NCI-H345 (cell line): ENCODE measurements around the gene NLRP10.

ENCODE experiments used
- DNase-seq: peaks from one replicate; lab custom pipeline; 2025; lab: John Stamatoyannopoulos, UW

Gene NLRP10

GRCh38 chr11:7974668-7975067 is 9.4 kb upstream of the NLRP10 start:
- DNase-seq = no peak

DNA sequence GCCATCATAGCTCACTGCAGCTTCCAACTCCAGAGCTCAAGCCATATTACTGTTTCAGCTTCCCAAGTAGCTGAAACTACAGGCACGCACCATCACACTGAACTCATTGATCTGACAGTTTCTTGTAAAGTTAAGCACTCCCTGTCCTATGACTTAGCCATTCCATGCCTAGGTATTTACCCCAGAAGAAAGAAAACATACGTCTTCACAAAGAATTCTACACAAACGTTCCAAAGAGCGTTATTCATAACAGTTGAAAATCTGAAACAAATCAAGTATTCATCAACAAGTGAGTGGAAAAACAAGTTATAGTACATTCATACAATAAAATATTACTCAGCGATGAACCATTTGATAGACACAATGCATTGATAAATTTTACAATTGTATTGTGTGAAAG is 7.8 kb upstream of the NLRP10 start:
- no peak for DNase-seq

GRCh38 chr11:7971846-7972245 is 6.6 kb upstream of the NLRP10 start:
- DNase-seq = no peak

DNA sequence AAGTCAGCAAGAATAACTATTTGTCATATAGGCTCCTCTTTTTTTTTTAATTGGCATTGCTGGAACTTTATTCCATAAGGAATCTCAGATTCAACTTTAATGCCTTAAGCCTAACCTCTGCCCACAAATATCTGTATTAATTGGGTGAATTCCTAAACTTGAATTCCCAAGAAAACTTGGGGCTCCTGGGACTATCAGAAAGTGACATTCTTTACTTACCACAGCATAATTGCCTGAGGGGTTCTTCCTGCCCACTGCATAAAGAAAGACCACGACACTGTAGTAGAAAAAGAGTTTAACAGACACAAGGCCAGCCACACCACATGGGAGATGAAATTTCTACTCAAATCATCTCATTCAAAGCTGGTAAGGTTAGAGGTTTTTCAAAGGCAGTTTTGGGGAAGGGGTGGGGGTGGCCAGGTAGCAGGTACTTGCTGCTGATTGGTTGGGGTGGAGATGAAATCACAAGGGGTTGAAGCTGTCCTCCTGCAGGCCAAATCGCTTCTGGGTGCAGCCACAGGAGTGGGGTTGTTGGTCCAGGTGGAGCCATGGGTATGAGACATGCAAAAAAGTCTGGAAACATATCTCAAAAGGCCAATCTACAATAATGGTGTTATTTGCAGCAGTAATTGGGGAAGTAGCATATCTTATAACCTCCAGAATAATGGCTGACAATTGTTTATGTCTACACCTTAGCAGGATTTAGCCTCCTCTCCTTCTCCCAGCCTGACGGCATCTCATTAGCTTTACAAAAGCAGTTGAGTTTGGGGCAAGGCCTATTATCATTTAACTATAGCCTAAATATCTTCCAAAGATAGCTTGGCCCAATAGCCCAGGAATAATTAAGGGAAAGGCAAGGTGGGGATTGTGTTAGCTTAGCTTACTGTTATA is 4.8 kb upstream of the NLRP10 start:
- DNase-seq = no peak

DNA sequence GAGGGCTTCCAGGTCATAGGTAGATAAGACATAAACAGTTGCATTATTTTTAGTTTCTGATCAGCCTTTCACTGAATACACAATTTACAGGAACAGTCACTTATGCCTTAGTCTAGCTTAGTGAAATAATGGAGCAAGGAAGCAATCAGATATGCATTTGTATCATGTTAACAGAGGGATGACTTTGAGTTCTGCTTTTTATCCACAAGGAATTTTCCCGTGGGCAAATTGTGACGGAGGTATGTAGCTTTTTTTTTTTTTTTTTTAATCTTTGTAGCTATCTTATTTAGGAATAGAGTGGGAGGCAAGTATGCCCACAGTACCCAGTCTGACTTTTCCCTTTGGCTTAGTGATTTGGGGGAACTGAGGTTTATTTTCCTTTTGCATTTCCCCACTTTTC is 3.4 kb upstream of the NLRP10 start:
- no peak for DNase-seq

DNA sequence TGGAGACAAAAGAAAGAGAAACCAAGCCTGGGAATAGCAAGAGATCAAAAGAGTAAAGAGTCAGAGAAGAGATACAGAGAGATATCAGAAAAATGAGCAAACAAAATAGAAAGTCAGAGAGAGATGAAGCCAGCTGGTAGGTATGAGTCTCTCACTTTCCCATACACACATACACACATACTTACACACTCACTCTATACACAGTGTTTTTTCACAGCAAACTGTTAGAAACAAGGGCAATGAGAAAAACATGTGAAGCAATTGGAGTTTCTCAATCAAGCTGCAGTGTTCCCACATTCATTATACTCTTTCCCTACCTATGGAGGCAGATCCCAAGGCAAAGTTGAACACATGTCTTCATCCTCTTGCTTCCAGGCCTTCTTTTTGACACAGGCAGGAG is 2.6 kb upstream of the NLRP10 start:
- no peak for DNase-seq

- DNase-seq = no peak
Observed at GRCh38 chr11:7967097-7967496, 1.9 kb upstream of the NLRP10 start.

- DNase-seq = no peak
Observed at GRCh38 chr11:7964873-7965272, 374 bp downstream of the NLRP10 start.

- no peak for DNase-seq
Observed at GRCh38 chr11:7964261-7964660, 986 bp downstream of the NLRP10 start.

DNA sequence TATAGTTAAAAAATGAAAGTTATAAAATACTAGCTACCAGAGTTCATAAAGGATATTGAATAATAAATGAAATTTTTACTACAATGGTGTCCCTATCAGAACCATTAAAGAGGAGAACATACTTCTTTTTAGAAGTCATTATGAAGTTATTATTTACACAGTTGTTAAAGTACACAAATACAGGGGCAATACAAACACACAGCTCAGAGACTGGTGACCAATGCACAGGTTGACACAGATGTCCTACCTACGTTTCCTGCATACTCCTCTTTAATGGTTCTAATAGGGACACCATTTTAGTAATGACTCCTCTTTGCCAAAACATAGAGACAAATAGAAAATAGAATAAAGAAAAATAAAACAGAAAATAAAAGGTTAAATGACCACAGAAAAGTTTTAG is 10.1 kb downstream of the NLRP10 start:
- no peak for DNase-seq

GRCh38 chr11:7949934-7950333 is 15.3 kb downstream of the NLRP10 start:
- no peak for DNase-seq

DNA sequence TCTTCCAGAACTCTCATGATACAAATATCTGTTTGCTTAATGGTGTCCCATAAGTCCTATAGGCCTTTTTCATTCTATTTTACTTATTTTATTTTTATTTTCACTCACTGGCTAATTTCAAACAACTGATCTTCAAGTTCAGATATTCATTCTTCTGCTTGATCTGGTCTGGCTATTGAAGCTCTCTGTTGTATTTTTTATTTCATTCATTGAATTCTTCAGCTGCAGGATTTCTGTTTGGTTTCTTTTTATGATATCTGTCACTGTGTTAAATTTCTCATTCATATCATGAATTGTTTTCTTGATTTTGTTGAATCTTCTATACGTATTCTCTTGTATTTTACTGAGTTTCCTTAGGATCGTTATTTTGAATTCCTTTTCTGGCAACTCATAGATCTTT is 21.1 kb downstream of the NLRP10 start:
- no peak for DNase-seq

DNA sequence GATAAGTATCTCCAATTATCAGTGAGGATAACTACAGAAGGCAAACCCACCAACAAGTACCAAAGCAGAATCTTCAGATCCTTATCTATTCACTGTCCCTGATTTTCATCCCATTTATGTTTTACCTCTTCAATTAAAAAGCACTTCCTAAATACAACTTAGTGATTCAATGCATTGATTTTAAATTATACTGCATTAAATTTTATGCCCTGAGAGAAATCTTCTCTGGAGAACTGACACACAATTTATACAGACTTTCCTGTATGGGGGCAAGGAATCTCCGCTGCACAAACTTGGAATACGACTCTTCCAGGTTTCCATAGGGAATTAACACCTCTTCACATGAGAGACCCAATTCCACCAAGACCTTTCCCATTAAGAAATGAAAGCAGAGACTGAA is 23.6 kb downstream of the NLRP10 start, which contains the start of gene OR10A3:
Gene OR10A3, minus strand, starts transcription at position 101 of the 400 bp plus-strand sequence. CDS start 2,188 bp downstream, outside the sequence.
- no peak for DNase-seq

DNA sequence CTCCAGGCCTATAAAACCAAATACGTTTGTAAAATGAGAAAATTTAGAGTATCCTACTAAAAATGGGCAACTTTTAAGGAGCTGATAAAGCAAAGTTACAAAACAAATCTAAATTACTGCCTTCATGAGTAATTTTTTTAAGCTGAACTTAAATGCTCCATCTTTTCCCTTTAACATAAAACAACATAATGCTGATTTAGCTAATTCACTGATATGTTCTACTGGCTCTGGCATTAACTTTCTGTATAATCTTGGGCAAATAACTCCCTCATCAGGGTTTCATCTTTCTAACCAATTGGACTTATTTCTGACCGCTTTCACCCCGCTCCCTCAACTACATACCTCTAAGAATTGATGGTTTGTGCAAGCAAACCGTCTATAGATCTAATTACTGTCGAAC is 24.1 kb downstream of the NLRP10 start:
- DNase-seq = no peak

GRCh38 chr11:7936615-7937014 is 28.6 kb downstream of the NLRP10 start:
- DNase-seq = peak; percentile 26

DNA sequence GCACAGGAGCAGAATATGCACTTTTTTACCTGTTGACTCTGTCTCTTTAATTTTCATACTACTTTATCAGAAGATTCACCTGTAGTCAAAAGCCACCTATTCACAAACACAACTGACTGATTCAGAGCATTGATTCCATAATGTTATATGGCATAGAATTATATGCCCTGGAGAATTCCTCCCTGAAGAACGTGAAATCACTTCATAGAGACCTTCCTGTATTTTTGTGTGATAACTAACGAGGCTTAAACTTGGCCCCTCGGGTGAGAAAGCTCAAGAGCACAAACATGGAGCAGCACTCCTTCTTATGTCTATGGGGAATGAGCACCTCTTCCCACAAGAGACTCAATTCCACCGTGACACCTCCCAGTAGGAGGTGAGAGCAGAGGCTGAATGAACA is 34.1 kb downstream of the NLRP10 start, which contains the start of gene OR10A6:
Gene OR10A6, minus strand, starts transcription at position 101 of the 400 bp plus-strand sequence. CDS start 2,606 bp downstream, outside the sequence.
- DNase-seq = no peak

- no peak for DNase-seq
Observed at GRCh38 chr11:7927635-7928034, 37.6 kb downstream of the NLRP10 start.

DNA sequence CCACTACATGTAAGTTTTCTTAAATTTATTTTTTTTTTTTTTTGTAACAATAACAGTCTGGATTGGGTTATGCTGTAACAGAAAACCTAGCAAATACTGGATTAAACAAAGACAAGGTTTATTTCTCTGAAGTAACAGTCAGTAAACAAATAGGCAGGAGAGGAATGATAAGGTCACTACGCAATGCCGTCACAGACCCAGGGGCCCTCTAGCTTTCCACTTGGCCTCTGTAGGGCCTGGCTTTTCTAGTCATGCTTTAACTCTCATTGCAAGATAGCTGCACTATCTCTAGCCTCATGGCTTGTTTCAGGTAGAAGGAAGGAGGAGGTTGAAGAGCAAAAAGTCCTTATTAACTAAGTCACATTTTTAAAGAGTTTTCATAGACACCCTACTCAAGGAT is 40.7 kb downstream of the NLRP10 start:
- DNase-seq = no peak

GRCh38 chr11:7918141-7918540 is 47.1 kb downstream of the NLRP10 start:
- DNase-seq = no peak
